GM19452 (cell line): Measurements from ENCODE around the gene PLEKHJ1.
A peak's percentile ranks its signal among the peaks of the same experiment; 100 is the strongest.

ENCODE experiments used
- ATAC-seq: cut with Tn5 transposase; IDR thresholded peaks from one replicate; pipeline ENCODE4 v1.9.1; 2021; ENCODE audit not compliant: unreplicated experiment

The PLEKHJ1 gene

GRCh38 chr19:2270157-2270422 is 34.0 kb upstream of the PLEKHJ1 start:
- ATAC-seq = no peak

DNA sequence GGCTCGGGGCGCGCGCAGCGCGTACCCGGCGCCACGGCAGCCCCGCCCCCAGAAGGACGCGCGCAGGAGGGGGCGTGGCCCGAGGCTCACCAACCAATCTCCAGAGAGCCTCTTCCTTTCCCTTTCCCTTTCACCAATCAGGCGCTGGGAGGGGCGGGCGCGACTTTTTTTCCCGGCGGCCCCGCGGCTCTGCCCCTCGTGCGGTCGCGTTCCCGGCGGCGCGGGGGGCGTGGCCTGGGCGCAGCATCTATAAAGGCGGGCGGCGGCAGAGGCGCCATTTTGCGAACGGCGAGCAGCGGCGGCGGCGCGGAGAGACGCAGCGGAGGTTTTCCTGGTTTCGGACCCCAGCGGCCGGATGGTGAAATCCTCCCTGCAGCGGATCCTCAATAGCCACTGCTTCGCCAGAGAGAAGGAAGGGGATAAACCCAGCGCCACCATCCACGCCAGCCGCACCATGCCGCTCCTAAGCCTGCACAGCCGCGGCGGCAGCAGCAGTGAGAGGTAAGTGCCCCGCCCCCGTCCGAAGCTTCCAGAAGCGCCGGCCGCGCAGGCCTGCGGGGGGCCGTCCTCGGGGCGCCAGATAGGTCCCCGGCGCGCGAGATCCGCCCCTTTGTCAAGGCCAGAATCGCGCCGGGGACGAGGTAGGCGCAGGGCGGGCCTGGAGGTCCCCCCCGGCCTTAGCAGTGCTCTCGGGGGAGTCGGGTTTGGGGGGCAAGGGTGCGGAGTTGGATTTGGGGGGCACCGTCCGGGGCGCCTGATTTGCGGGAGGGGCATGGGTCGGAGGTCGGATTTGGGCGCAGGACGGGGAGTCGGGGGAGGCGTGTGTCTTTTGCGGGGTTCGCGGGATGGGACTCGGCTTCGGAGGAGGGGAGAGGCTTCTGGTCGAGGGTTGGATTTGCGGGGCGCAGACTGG is 33.4 kb upstream of the PLEKHJ1 start:
- ATAC-seq = peak; percentile 47

DNA sequence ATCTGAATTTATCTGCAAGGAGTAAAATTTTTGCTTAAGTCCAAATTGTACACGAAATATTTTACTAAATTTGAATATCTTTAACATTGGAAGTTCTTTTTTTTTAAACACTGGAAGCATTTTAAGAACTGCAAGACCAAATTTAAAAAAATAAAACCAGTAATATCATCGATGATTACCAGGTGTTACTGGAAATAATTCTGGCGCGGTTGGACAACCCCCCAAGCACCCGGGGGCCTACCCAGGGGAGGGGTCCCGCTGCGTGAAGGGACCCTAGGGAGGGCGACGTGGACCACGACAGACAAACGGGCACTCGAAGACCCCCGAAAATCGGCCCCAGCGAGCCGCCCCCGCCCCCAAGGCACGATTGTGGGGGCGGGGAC is 32.7 kb upstream of the PLEKHJ1 start:
- ATAC-seq = no peak

- no peak for ATAC-seq
Measured at GRCh38 chr19:2268480-2268830, 32.3 kb upstream of the PLEKHJ1 start.

- ATAC-seq = no peak
Measured at GRCh38 chr19:2266183-2266993, 30.3 kb upstream of the PLEKHJ1 start.

GRCh38 chr19:2261438-2262172 is 25.5 kb upstream of the PLEKHJ1 start:
- no peak for ATAC-seq

DNA sequence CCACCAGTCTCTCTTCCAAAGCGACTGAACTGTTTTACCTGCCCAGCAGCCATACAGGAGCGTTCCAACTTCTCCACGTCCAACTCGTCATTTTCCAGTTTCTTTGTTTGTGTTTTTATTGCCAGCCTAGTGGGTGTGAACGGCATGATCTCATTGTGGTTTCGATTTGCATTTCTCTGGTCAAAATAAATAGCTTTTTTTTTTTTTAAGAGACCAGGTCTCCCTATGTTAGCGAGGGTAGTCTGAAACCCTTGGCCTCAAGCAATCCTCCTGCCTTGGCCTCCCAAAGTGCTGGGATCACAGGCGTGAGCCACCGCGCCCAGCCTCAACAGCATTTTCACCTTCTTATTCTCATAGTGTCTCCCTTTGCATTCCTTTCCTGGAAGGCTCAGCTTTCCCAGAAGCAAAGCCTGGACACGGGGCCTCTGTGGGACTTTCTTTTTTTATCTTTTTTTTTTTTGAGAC is 24.2 kb upstream of the PLEKHJ1 start:
- ATAC-seq = no peak

GRCh38 chr19:2259336-2259735 is 23.2 kb upstream of the PLEKHJ1 start:
- ATAC-seq = no peak

DNA sequence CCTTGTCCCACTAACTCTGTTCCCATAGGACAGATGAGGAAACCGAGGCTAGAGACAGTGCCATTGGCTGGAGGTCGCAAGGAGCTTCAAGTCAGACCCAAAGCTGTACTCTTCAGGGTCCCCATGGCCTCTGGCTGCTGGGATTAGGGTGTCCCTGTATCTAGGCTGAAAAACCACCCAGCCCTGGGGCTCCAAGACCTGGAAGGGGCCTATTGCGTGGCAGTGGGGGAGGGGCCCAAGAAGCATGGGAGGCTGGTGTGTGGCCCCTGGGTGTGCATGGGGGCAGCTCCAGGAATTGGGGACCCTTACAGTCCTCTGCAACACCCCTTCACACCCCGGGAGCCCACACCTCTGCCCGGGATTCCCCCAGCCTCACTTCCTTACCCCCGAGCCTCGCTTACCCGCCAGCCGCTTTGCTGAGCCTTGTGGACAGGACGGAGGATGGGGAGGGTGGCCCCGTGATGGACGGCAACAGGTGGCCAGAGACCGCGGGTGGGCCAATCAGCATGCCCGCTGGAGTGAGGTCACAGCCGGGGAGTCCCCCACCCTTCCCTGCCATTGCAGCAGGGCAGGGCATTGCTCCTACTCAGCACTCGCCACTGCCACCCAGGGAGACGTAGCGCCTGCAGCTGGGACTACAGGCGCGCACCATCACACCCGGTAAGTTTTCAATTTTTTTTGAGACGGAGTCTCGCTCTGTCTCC is 20.0 kb upstream of the PLEKHJ1 start, which contains the start of gene JSRP1:
JSRP1 (minus strand) TSS at position 436 of the 704 bp plus-strand sequence. CDS start 1,103 bp downstream, outside the sequence.
- no peak for ATAC-seq

DNA sequence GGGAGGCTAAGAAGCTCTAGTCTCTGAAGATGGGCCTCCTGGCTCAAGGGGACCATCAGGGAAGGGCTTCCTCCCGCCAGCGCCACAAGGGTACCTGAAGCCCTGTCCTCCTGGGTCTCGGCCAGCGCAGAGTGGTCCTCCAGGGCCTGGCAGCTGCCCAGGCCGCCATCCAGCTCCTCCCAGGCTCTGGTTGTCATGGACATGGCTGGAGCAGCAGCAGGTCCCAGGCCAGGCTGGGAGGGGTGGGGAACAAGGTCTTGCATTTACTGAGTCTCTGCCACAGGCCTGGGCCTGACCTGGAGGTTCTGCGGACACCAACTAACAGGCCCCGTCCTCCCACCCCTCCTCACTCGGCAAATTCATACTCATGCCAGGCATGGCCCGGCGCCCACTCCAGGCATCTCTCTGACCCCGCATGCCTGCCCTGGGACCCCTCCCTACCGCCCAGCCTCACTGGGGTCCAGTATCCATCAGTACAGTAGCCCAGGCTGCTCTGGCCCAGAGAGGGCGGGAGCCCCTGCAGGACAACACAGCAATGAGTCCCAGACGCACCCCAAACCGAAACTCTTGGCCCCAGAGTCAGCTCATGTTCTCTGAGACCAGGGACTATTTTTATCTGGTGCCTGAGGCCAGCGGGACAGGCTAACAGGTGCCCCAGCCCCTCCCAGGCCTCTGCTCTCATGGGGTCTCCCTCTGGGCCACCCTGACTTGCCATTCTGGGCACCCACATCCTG is 19.1 kb upstream of the PLEKHJ1 start:
- no peak for ATAC-seq

DNA sequence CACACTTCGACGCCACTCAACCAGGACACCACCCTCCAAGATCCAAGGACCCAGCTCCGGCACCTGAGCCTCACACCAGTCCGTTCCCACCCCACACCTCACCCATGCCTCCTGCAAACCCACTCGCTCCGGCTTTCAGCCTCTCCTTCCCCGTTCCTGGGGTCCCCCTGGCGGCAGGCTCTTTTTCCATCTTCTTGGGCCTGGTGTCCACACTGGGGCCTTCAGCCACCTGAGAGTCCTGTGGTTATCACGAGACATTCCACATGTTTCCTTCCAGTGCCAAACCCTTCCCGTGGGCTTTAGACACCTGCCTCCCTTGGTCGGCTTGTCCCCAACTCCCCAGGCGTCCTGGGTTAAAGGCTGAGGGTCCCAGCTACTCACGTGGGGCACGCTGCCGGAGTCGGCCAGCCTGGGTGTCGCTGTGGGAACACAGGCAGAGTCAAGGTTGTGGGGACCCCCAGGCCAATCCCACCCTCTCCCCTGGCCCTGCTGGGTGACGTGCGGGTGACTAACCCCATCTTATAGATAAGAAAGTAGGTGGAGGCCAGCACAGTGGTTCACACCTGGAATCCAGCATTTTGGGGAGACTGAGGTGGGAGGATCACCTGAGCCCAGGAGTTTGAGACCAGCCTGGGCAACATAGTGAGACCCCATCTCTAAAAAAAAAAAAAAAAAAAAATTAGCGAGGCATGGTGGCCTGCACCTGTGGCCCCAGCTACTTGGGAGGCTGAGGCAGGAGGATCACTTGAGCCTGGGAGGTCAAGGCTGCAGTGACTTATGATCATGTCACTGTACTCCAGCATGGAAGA is 18.1 kb upstream of the PLEKHJ1 start:
- ATAC-seq = no peak

- no peak for ATAC-seq
Measured at GRCh38 chr19:2253106-2254063, 17.3 kb upstream of the PLEKHJ1 start.

GRCh38 chr19:2252797-2253105 is 16.6 kb upstream of the PLEKHJ1 start:
- no peak for ATAC-seq

DNA sequence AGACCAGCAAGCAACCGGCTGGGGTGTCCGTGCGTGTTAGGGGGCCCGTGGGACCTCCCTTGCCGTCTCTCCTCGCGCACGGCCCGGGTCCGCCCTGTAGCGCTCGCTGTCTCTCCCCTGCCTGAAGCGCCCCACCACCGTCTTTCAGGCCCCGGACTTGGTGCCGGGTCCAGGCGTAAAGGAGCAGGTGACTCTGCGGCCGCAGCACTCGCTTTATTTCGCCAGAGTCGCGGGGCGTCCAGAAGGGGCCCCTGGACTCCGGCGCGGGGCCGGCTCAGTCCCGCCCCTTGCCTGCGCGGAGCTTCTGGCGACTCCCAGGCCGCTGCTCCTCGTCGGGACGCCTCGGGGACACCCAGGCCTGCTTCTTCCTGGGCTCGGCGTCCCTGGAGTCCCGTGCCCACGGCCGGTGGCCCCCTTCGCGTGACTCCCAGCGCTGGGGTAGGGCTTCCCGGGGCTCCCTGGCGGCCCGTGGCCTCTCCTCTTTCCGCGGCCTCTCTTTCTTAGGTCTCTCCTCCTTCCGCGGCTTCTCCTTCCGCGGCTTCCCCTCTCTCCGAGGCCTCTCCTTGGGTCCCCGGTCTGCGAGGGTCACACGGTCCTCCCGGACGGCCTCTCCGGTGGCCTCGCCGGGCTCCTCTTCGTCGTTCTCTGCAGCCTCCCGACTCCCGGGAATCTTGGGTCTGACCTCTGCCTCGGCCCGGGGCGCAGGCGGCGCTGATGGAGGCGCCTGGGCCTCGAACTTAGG is 16.1 kb upstream of the PLEKHJ1 start:
- no peak for ATAC-seq

DNA sequence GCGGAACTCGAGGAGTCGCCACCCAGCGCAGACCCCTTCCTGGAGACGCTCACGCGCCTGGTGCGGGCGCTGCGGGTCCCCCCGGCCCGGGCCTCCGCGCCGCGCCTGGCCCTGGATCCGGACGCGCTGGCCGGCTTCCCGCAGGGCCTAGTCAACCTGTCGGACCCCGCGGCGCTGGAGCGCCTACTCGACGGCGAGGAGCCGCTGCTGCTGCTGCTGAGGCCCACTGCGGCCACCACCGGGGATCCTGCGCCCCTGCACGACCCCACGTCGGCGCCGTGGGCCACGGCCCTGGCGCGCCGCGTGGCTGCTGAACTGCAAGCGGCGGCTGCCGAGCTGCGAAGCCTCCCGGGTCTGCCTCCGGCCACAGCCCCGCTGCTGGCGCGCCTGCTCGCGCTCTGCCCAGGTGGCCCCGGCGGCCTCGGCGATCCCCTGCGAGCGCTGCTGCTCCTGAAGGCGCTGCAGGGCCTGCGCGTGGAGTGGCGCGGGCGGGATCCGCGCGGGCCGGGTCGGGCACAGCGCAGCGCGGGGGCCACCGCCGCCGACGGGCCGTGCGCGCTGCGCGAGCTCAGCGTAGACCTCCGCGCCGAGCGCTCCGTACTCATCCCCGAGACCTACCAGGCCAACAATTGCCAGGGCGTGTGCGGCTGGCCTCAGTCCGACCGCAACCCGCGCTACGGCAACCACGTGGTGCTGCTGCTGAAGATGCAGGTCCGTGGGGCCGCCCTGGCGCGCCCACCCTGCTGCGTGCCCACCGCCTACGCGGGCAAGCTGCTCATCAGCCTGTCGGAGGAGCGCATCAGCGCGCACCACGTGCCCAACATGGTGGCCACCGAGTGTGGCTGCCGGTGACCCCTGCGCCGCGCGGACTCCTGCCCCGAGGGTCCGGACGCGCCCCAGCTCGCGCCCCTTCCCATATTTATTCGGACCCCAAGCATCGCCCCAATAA is 15.3 kb upstream of the PLEKHJ1 start:
- ATAC-seq = no peak

DNA sequence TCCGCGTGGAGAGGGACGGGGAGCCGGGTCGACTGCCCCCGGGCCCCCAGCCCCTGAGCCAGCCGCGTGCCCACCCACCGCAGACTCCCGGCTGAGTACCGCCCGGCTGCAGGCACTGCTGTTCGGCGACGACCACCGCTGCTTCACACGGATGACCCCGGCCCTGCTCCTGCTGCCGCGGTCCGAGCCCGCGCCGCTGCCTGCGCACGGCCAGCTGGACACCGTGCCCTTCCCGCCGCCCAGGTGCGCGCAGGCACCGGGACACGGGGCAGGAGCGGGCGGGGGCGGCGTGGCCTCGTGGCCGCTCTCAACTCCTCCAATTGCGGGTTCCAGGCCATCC is 14.6 kb upstream of the PLEKHJ1 start:
- no peak for ATAC-seq
